SH-SY5Y (cell line): ENCODE data around the gene EDIL3.

Source experiments
- GATA2 ChIP-seq: IDR thresholded peaks from 2 replicates; pipeline ENCODE4 v1.6.1; 2011; ENCODE audit warnings: mild to moderate bottlenecking, low read depth, low read length
- GATA3 ChIP-seq: IDR thresholded peaks from 2 replicates; pipeline ENCODE4 v1.6.1; 2011; ENCODE audit warnings: low read depth, mild to moderate bottlenecking, low read length, moderate library complexity

Gene EDIL3

GRCh38 chr5:84272771-84273516 is 111.7 kb downstream of the EDIL3 start:
- no peak for TF ChIP-seq GATA3
- no peak for TF ChIP-seq GATA2

GRCh38 chr5:84265739-84266550 is 118.7 kb downstream of the EDIL3 start:
- TF ChIP-seq GATA3, result no peak
- TF ChIP-seq GATA2, result no peak

GRCh38 chr5:84265130-84265529 is 119.5 kb downstream of the EDIL3 start:
- TF ChIP-seq GATA3, result no peak
- no peak for TF ChIP-seq GATA2

DNA sequence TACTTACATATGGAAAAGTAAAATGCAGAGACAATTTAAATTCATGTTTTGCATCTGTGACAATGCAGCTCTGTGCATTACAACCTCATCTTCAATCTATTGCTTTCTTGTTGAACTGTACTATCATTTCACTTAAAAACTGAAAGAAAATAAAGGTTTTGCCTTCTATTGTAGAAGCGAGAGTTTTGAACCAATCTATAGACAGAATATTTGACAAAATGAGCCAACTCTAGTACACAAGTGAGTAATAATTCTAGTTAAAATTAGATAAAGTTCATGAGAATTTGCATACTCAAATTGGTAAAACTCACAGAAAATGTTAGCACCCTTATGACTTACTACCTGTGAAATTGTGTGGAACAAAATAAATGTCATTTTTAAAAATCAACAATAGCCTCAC is 123.7 kb downstream of the EDIL3 start:
- no peak for TF ChIP-seq GATA3
- TF ChIP-seq GATA2, result no peak

- TF ChIP-seq GATA2 (no peak), GATA3 (no peak)
Measured at GRCh38 chr5:84260140-84260539, 124.5 kb downstream of the EDIL3 start.

- TF ChIP-seq GATA2 (no peak), GATA3 (no peak)
Measured at GRCh38 chr5:84259283-84260045, 125.2 kb downstream of the EDIL3 start.

DNA sequence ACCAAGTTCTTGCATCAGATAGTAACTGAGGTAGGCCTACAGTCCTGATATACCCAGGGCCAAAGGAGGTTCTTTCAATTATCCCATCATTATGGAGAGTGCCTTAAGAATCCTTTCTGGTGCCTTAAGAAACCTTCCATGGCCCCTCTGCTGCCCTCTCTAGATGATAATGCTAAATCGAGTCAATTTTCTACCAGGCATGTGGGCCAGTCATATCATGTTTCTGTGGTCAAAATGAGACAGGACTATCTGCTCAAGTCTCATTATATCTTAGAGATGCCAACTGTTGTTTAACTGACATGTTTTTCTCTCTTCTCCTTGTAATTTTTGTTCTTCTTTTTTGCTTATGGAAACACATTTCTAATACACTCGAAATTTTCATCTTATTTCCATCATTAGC is 127.6 kb downstream of the EDIL3 start:
- TF ChIP-seq GATA3, result no peak

GRCh38 chr5:84255315-84255714 is 129.4 kb downstream of the EDIL3 start:
- TF ChIP-seq GATA3 (no peak), GATA2 (no peak)

DNA sequence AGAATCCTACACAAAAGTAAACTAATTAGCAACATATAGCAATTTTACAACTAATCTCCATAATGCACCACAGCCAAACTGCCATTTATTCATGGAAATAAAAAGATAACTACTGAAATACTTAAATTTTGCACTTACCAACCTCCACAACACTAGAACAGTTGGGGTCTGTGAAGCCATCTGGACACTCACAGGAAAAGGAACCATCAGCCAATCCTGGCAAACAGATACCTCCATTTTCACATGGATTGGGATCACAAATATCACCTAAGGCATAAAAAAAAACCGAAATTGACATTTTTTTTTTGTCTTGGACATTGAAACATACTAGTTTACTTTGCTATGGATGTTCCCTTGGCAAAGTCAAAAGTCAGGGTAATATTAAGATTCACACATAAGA is 130.7 kb downstream of the EDIL3 start:
- no peak for TF ChIP-seq GATA2
- no peak for TF ChIP-seq GATA3

- no peak for TF ChIP-seq GATA3
- TF ChIP-seq GATA2, result no peak
Measured at GRCh38 chr5:84251503-84251902, 133.2 kb downstream of the EDIL3 start.

DNA sequence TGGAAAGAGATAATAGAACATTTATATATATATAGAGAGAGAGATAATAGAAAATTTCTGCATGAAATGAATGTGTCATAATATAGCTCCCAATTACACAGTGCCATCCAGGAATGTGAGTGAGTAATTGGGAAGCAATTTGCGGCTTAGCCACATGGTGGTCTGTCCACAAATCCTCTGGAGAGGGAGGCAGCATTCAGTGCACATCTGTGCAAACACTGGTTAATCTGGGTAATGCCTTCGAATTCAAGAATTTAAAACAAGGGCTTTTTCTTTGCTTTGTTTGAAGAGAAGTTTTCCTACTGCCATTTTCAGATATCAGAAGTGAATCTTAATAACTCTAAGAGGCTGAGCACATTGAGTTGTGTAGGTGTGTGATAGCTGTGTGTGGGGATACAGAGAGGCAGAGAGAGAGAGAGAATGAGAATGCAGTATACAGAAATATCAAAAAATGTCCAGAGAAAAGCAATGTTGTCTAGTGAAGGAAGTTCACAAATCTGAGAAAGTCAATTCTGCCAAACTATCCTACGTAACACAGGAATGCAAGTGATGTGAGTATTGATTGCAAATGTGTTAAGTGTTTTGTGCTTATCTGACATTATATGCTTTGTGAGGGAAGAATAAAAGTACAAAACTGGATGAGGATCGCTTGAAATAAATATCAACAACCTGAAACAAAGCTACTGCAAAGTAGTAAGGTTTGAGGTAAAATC is 134.6 kb downstream of the EDIL3 start:
- TF ChIP-seq GATA3 (no peak), GATA2 (no peak)

DNA sequence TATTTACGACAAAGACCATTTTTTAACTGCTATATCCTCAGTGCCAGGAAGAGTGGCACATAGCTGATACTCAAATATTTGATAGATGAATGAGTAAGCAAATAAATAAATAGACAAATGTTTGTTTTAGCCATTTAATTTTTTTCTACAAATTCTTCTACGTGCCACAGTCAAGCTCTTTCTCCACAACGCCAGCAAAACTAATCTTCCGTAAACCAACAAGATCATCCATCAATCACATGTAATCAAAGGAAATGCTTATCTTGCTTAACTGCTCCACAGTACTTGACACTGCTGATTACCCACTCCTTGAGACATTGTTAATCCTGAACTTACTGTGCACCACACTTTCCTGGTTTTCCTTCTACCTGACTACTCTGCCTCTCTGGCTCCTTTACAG is 136.7 kb downstream of the EDIL3 start:
- TF ChIP-seq GATA3, result no peak
- no peak for TF ChIP-seq GATA2

DNA sequence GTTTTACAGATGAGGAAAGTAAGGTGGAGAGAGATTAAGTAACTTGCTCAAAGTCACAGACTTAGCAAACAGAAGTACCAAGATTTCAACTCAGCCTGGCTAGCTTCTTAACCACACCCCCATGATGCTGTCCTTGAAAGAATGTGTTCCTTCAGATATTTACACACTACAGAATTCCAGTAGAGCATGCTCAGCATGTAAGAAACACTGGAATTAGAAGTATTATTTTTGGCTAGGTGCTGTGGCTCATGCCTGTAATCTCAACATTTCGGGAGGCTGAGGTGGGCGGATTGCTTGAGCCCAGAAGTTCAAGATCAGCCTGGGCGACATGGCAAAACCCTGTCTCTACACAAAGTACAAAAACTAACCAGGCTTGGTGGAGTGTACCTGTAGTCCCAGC is 142.4 kb downstream of the EDIL3 start:
- TF ChIP-seq GATA2 (no peak), GATA3 (no peak)

DNA sequence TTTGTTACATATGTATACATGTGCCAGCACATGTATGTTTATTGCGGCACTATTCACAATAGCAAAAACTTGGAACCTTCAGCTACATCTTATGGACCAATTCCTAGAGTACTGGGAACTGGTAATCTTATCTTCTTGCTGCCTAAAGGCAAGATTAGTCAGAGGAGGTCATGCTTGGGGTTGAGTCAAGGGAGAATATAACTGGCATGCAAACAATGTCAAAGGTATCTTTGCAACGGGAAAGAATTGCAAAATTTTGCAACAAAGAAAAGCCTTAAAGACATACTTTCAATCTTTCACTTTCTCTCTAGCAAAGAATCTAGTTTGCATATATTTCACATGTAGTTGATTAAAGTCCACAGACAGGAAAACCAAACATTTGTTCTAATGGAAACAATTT is 145.2 kb downstream of the EDIL3 start:
- TF ChIP-seq GATA2, result no peak
- no peak for TF ChIP-seq GATA3
